Measurements from ENCODE around the gene SNX7.

The SNX7 gene

GRCh38 chr1:98781906-98782305, 120.4 kb downstream of the SNX7 start:
- no peak for DNase-seq (ENCODE audit: low read depth)

- no peak for DNase-seq (ENCODE audit: low read depth)
Measured at GRCh38 chr1:98783821-98784220, 122.3 kb downstream of the SNX7 start.

- DNase-seq (ENCODE audit: low read depth) = no peak
Measured at GRCh38 chr1:98791498-98791897, 130.0 kb downstream of the SNX7 start.

- DNase-seq (ENCODE audit: low read depth) = no peak
Measured at GRCh38 chr1:98792123-98792522, 130.6 kb downstream of the SNX7 start.

- DNase-seq (ENCODE audit: low read depth) = no peak
Measured at GRCh38 chr1:98793136-98793535, 131.6 kb downstream of the SNX7 start.

GRCh38 chr1:98794196-98794886, 132.8 kb downstream of the SNX7 start:
- DNase-seq (ENCODE audit: low read depth) = peak; percentile 17

- DNase-seq (ENCODE audit: low read depth) = no peak
Measured at GRCh38 chr1:98796049-98796448, 134.5 kb downstream of the SNX7 start.

- DNase-seq (ENCODE audit: low read depth) = no peak
Measured at GRCh38 chr1:98797506-98797905, 136.0 kb downstream of the SNX7 start.

All from T-helper 22 cell (primary cell).